GM12872 (cell line): ENCODE results near the gene UNC5A.

Experiments used
- CTCF ChIP-seq: IDR thresholded peaks from 3 replicates; pipeline ENCODE4 v1.5.1; 2011; ENCODE audit warnings: low read depth, mild to moderate bottlenecking, low read length, moderate library complexity; ENCODE audit not compliant: insufficient read depth

UNC5A gene

GRCh38 chr5:176776916-176777315 lies 33.4 kb upstream of the UNC5A start:
- no peak for TF ChIP-seq CTCF

- TF ChIP-seq CTCF: no peak
These were observed 31.4 kb upstream of the UNC5A start for GRCh38 chr5:176778921-176779465.

- TF ChIP-seq CTCF: no peak
These were observed 30.8 kb upstream of the UNC5A start for GRCh38 chr5:176779537-176779936.

- no peak for TF ChIP-seq CTCF
These were observed 29.9 kb upstream of the UNC5A start for GRCh38 chr5:176780176-176781053.

GRCh38 chr5:176781054-176781375 lies 29.3 kb upstream of the UNC5A start:
- no peak for TF ChIP-seq CTCF

GRCh38 chr5:176781638-176782570 lies 28.5 kb upstream of the UNC5A start:
- TF ChIP-seq CTCF: no peak
